ENCODE data around the gene INHBA. TPM values are rescaled to one million over a fixed set of nuclear protein-coding genes. Genes with fewer than 3 reads are reported as not detected.
A peak's percentile ranks its signal among the peaks of the same experiment; 100 is the strongest.

Gene INHBA
- total RNA-seq, 2 donors from 2014 or later: not detected

- Mint-ChIP-seq H3K36me3 (ENCODE audit: low read depth) (no peaks in the 10 kb centered on the region), H3K4me1 (no peaks in the 10 kb centered on the region), H3K27me3 (ENCODE audit: insufficient read depth) (peaks cover 21% of the 10 kb centered on the region), H3K4me3 (no peak overlapping the region), H3K27ac (no peak overlapping the region), H3K9me3 (no peaks in the 10 kb centered on the region)
- DNase-seq: peak; percentile 86
- WGBS, 2 experiments (ENCODE audit: insufficient coverage in 1 of 2, insufficient read length in 1 of 2): 44 to 56% methylated on average over 7 to 10 of the region's 10 CpGs
- Histone ChIP-seq H3K9ac (ENCODE audit: extremely low read depth, low read length, poor library complexity, severe bottlenecking) (no peak overlapping the region), H3K27ac (ENCODE audit: low read depth, low read length) (no peak overlapping the region), H3K27me3 (ENCODE audit: control insufficient read depth, insufficient read depth, low read length, poor library complexity, severe bottlenecking) (peaks cover 19% of the 10 kb centered on the region), H3K9me3 (ENCODE audit: control insufficient read depth, low read length) (no peaks in the 10 kb centered on the region), H3K4me3 (ENCODE audit: low read length) (no peak overlapping the region), H3K36me3 (ENCODE audit: control insufficient read depth, insufficient read depth, low read length) (no peaks in the 10 kb centered on the region), H3K4me1 (ENCODE audit: control insufficient read depth, insufficient read depth, low read length) (no peaks in the 10 kb centered on the region)
- TF ChIP-seq CTCF (conservative IDR thresholded peaks at IDR 0.05): peak; percentile 81
These were observed 8.6 kb upstream of the INHBA start for GRCh38 chr7:41711283-41712064.

DNA sequence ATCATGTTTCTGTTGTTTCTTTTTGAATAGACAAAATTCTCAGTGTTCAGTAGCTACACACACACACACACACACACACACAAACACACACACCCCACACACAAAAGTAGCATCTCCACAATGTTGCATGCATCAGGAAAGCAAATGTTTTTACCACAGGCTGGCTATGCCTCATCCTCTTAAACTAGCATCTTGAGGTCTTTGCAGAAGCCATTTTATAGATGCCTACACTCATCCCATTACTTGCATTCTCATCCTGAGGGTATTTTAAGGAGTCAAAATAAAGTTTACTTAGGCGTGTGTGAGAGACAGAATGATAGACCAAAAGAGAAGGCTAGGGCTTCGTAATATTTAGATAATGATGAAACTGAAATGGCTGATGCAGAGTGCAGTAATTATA, 7.9 kb upstream of the INHBA start:
- no peak overlapping the region for H3K4me3 ChIP-seq (ENCODE audit: low read length)
- Mint-ChIP-seq H3K4me1 (peaks cover 3% of the 10 kb centered on the region), H3K9me3 (no peaks in the 10 kb centered on the region), H3K4me3 (no peak overlapping the region), H3K36me3 (ENCODE audit: low read depth) (no peaks in the 10 kb centered on the region), H3K27ac (no peak overlapping the region), H3K27me3 (ENCODE audit: insufficient read depth) (peaks cover 27% of the 10 kb centered on the region)
- no peak overlapping the region for H3K9ac ChIP-seq (ENCODE audit: extremely low read depth, low read length, poor library complexity, severe bottlenecking)
- no peak overlapping the region for H3K27ac ChIP-seq (ENCODE audit: low read depth, low read length)
- 86 to 92% methylated on average over 2 of the region's 2 CpGs for WGBS, 2 experiments (ENCODE audit: insufficient coverage in 1 of 2, insufficient read length in 1 of 2)
- no peak for DNase-seq
- H3K36me3 ChIP-seq (ENCODE audit: control insufficient read depth, insufficient read depth, low read length): no peaks in the 10 kb centered on the region
- H3K9me3 ChIP-seq (ENCODE audit: control insufficient read depth, low read length): no peaks in the 10 kb centered on the region
- H3K4me1 ChIP-seq (ENCODE audit: control insufficient read depth, insufficient read depth, low read length): no peaks in the 10 kb centered on the region
- H3K27me3 ChIP-seq (ENCODE audit: control insufficient read depth, insufficient read depth, low read length, poor library complexity, severe bottlenecking): peaks cover 25% of the 10 kb centered on the region
- TF ChIP-seq CTCF (conservative IDR thresholded peaks at IDR 0.05): no peak

- Mint-ChIP-seq H3K9me3 (no peaks in the 10 kb centered on the region), H3K36me3 (ENCODE audit: low read depth) (no peaks in the 10 kb centered on the region), H3K4me3 (no peak overlapping the region), H3K27ac (no peak overlapping the region), H3K27me3 (ENCODE audit: insufficient read depth) (peaks cover 31% of the 10 kb centered on the region), H3K4me1 (peaks cover 6% of the 10 kb centered on the region)
- no peak for TF ChIP-seq CTCF (conservative IDR thresholded peaks at IDR 0.05)
- peaks cover 30% of the 10 kb centered on the region for H3K27me3 ChIP-seq (ENCODE audit: control insufficient read depth, insufficient read depth, low read length, poor library complexity, severe bottlenecking)
- H3K9ac ChIP-seq (ENCODE audit: extremely low read depth, low read length, poor library complexity, severe bottlenecking): no peak overlapping the region
- no peaks in the 10 kb centered on the region for H3K9me3 ChIP-seq (ENCODE audit: control insufficient read depth, low read length)
- H3K27ac ChIP-seq (ENCODE audit: low read depth, low read length): no peak overlapping the region
- no peak for DNase-seq
- H3K36me3 ChIP-seq (ENCODE audit: control insufficient read depth, insufficient read depth, low read length): no peaks in the 10 kb centered on the region
- H3K4me3 ChIP-seq (ENCODE audit: low read length): no peak overlapping the region
- H3K4me1 ChIP-seq (ENCODE audit: control insufficient read depth, insufficient read depth, low read length): no peaks in the 10 kb centered on the region
- 85 to 96% methylated on average over 4 of the region's 4 CpGs for WGBS, 2 experiments (ENCODE audit: insufficient coverage in 1 of 2, insufficient read length in 1 of 2)
These were observed 6.7 kb upstream of the INHBA start for GRCh38 chr7:41709621-41710020.

All from endodermal cell (in vitro differentiated cells).